Smooth muscle cell (in vitro differentiated cells): Measurements from ENCODE around the gene RNASE7. TPM values are rescaled to one million over a fixed set of nuclear protein-coding genes. Genes with fewer than 3 reads are reported as not detected.
A peak's percentile ranks its signal among the peaks of the same experiment; 100 is the strongest.

Experiments used
- DNase-seq: peaks from one replicate; lab custom pipeline; 2025; ENCODE audit not compliant: unreplicated experiment; lab: John Stamatoyannopoulos, UW
- H2AFZ ChIP-seq: fragments of 200-600 bp; sonication (generic); 2 replicates; pipeline ENCODE4 v1.6.0; 2016; ENCODE audit warnings: antibody characterized with exemption, low read depth, mild to moderate bottlenecking
- H3F3A ChIP-seq: fragments of 200-600 bp; sonication (generic); 2 replicates; pipeline ENCODE4 v1.6.0; 2017; ENCODE audit warnings: antibody characterized with exemption, low read depth
- H3K27ac ChIP-seq: fragments of 200-600 bp; sonication (generic); 2 replicates; pipeline ENCODE4 v1.5.1; 2016; ENCODE audit warnings: low read depth, mild to moderate bottlenecking
- H3K27me3 ChIP-seq: fragments of 200-600 bp; sonication (generic); 2 replicates; pipeline ENCODE4 v1.6.1; 2016; ENCODE audit warnings: low read depth, mild to moderate bottlenecking
- H3K36me3 ChIP-seq: fragments of 200-600 bp; sonication (generic); 2 replicates; pipeline ENCODE4 v1.5.1; 2016; ENCODE audit warnings: low read depth
- H3K4me1 ChIP-seq: fragments of 200-600 bp; sonication (generic); 2 replicates; pipeline ENCODE4 v1.5.1; 2016; ENCODE audit warnings: low read depth
- H3K4me2 ChIP-seq: fragments of 200-600 bp; sonication (generic); 2 replicates; pipeline ENCODE4 v1.6.0; 2016; ENCODE audit warnings: mild to moderate bottlenecking
- H3K4me3 ChIP-seq: fragments of 200-600 bp; sonication (generic); 2 replicates; pipeline ENCODE4 v1.5.1; 2016; ENCODE audit warnings: mild to moderate bottlenecking
- H3K79me2 ChIP-seq: fragments of 200-600 bp; sonication (generic); 2 replicates; pipeline ENCODE4 v1.6.0; 2016; ENCODE audit warnings: low read depth, mild to moderate bottlenecking
- H3K9ac ChIP-seq: fragments of 200-600 bp; sonication (generic); 2 replicates; pipeline ENCODE4 v1.6.0; 2016; ENCODE audit warnings: low read depth
- H3K9me3 ChIP-seq: fragments of 200-600 bp; sonication (generic); replicated peaks from 2 replicates; pipeline ENCODE4 v1.5.1; 2016; ENCODE audit warnings: low read depth
- H4K20me1 ChIP-seq: fragments of 200-600 bp; sonication (generic); 2 replicates; pipeline ENCODE4 v1.6.0; 2016; ENCODE audit warnings: low read depth
- CTCF ChIP-seq: fragments of 200-600 bp; sonication (generic); IDR thresholded peaks from 2 replicates; pipeline ENCODE4 v1.5.1; 2017; ENCODE audit warnings: borderline replicate concordance, mild to moderate bottlenecking, antibody characterized with exemption; ENCODE audit not compliant: insufficient read depth, poor library complexity, severe bottlenecking
- WGBS: methylation state at CpG from one replicate; pipeline ENCODE4 v1.1.7; 2016; ENCODE audit warnings: low lambda C conversion rate; 5-methylcytosine and 5-hydroxymethylcytosine counted together
- polyA plus RNA-seq: library from polyadenylated mRNA; unstranded; fragments of >200 nt; fragmentation: Nextera tagmentation; extraction: Ambion mirVana; gene quantifications from 2 replicates; pipeline ENCODE4 v1.2.1, GENCODE V29; 2016
- total RNA-seq: library from RNA; depleted of rRNA; stranded (reverse); fragments of >200 nt; gene quantifications from 2 replicates; pipeline ENCODE4 v1.2.3, GENCODE V29; 2014

RNASE7 gene
- total and polyA plus RNA-seq, 2 experiments from 2014 or later, result 0.93 to 4.1 TPM

- peaks cover 35% of the 10 kb centered on the region for H4K20me1 ChIP-seq
- no peaks in the 10 kb centered on the region for H3K9me3 ChIP-seq
- H3K27me3 ChIP-seq, result no peaks in the 10 kb centered on the region
- H3K36me3 ChIP-seq, result no peaks in the 10 kb centered on the region
- no peak for TF ChIP-seq CTCF
- peak overlapping the region; percentile 11 for H3K27ac ChIP-seq
- WGBS, result 94% methylated on average over 44 of the region's 45 CpGs
- no peak overlapping the region for H2AFZ ChIP-seq
- H3K79me2 ChIP-seq, result no peaks in the 10 kb centered on the region
- peaks cover 28% of the 10 kb centered on the region for H3K4me1 ChIP-seq
- peaks cover 61% of the 10 kb centered on the region for H3F3A ChIP-seq
- no peak overlapping the region for H3K4me3 ChIP-seq
- H3K9ac ChIP-seq, result no peak overlapping the region
- no peak overlapping the region for H3K4me2 ChIP-seq
- DNase-seq, result no peak
Measured at GRCh38 chr14:21090940-21091663, 48.9 kb downstream of the RNASE7 start.

- H2AFZ ChIP-seq, result no peak overlapping the region
- WGBS, result 95% methylated on average over 42 of the region's 42 CpGs
- H3F3A ChIP-seq, result peaks cover 60% of the 10 kb centered on the region
- no peaks in the 10 kb centered on the region for H3K27me3 ChIP-seq
- no peaks in the 10 kb centered on the region for H3K9me3 ChIP-seq
- no peak for DNase-seq
- no peaks in the 10 kb centered on the region for H3K79me2 ChIP-seq
- H3K9ac ChIP-seq, result no peak overlapping the region
- H4K20me1 ChIP-seq, result peaks cover 39% of the 10 kb centered on the region
- TF ChIP-seq CTCF, result no peak
- no peak overlapping the region for H3K4me2 ChIP-seq
- H3K4me1 ChIP-seq, result peaks cover 36% of the 10 kb centered on the region
- no peak overlapping the region for H3K4me3 ChIP-seq
- no peak overlapping the region for H3K27ac ChIP-seq
- H3K36me3 ChIP-seq, result no peaks in the 10 kb centered on the region
Measured at GRCh38 chr14:21091821-21092272, 49.7 kb downstream of the RNASE7 start.

GRCh38 chr14:21092273-21093011, 50.3 kb downstream of the RNASE7 start:
- no peak overlapping the region for H3K27ac ChIP-seq
- WGBS, result 61% methylated on average over 58 of the region's 59 CpGs
- peak; percentile 54 for DNase-seq

More at GRCh38 chr14:21092273-21093011, 50.3 kb downstream of the RNASE7 start:
- H3K79me2 ChIP-seq, result no peaks in the 10 kb centered on the region
- TF ChIP-seq CTCF, result peak; percentile 100
- H3K4me2 ChIP-seq, result no peak overlapping the region
- H3K9me3 ChIP-seq, result no peaks in the 10 kb centered on the region
- H2AFZ ChIP-seq, result no peak overlapping the region
- peaks cover 42% of the 10 kb centered on the region for H3K4me1 ChIP-seq
- H3F3A ChIP-seq, result peaks cover 59% of the 10 kb centered on the region
- H3K4me3 ChIP-seq, result no peak overlapping the region
- no peaks in the 10 kb centered on the region for H3K36me3 ChIP-seq
- H4K20me1 ChIP-seq, result peaks cover 36% of the 10 kb centered on the region
- H3K27me3 ChIP-seq, result no peaks in the 10 kb centered on the region
- H3K9ac ChIP-seq, result no peak overlapping the region
